Neural cell (in vitro differentiated cells): ENCODE results near the gene FHIT. TPM values are rescaled to one million over a fixed set of nuclear protein-coding genes. Genes with fewer than 3 reads are reported as not detected.

Experiments
- H2AFZ ChIP-seq: fragments of 200-600, 300-800 bp; sonication (generic), shearing (Covaris generic); 2 replicates; pipeline ENCODE4 v1.6.0; 2014; ENCODE audit warnings: low read depth, mild to moderate bottlenecking, antibody characterized with exemption, low read length, moderate library complexity
- H3F3A ChIP-seq: fragments of 200-600 bp; shearing (Covaris generic); 2 replicates; pipeline ENCODE4 v1.6.1; 2016; ENCODE audit warnings: mild to moderate bottlenecking, moderate library complexity, mixed read lengths, antibody characterized with exemption, low read length; ENCODE audit not compliant: insufficient read depth, poor library complexity, severe bottlenecking
- H3K27ac ChIP-seq: fragments of 200-600, 300-800 bp; sonication (generic), shearing (Covaris generic); 2 replicates; pipeline ENCODE4 v1.5.1; 2014; ENCODE audit warnings: mild to moderate bottlenecking, low read length, moderate library complexity
- H3K27me3 ChIP-seq: fragments of 300-800, 200-600 bp; sonication (generic), shearing (Covaris generic); 2 replicates; pipeline ENCODE4 v1.6.0; 2014; ENCODE audit warnings: mild to moderate bottlenecking, low read depth, low read length, moderate library complexity; ENCODE audit not compliant: insufficient read depth
- H3K36me3 ChIP-seq: fragments of 300-800, 200-600 bp; sonication (generic), shearing (Covaris generic); 2 replicates; pipeline ENCODE4 v1.5.1; 2014; ENCODE audit warnings: mild to moderate bottlenecking, antibody characterized with exemption, low read length, moderate library complexity; ENCODE audit not compliant: insufficient read depth
- H3K4me2 ChIP-seq: fragments of 300-800, 200-600 bp; sonication (generic), shearing (Covaris generic); 2 replicates; pipeline ENCODE4 v1.6.0; 2014; ENCODE audit warnings: mild to moderate bottlenecking, low read length
- H3K4me3 ChIP-seq: fragments of 300-800, 200-600 bp; sonication (generic), shearing (Covaris generic); 2 replicates; pipeline ENCODE4 v1.5.1; 2014; ENCODE audit warnings: mild to moderate bottlenecking, low read length, moderate library complexity
- H3K79me2 ChIP-seq: fragments of 200-600 bp; shearing (Covaris generic); replicated peaks from 2 replicates; pipeline ENCODE4 v1.6.0; 2014; ENCODE audit warnings: mild to moderate bottlenecking, low read length, moderate library complexity; ENCODE audit not compliant: insufficient read depth
- H3K9ac ChIP-seq: fragments of 300-800, 200-600 bp; sonication (generic), shearing (Covaris generic); 2 replicates; pipeline ENCODE4 v1.6.1; 2016; ENCODE audit warnings: mild to moderate bottlenecking, low read length, mixed read lengths
- H3K9me2 ChIP-seq: fragments of 200-600 bp; shearing (Covaris generic); 2 replicates; pipeline ENCODE4 v1.6.1; 2016; ENCODE audit warnings: mild to moderate bottlenecking, low read length, mixed read lengths; ENCODE audit not compliant: insufficient read depth
- H3K9me3 ChIP-seq: fragments of 200-600, 300-800 bp; sonication (generic), shearing (Covaris generic); 2 replicates; pipeline ENCODE4 v1.6.1; 2016; ENCODE audit warnings: mild to moderate bottlenecking, mixed run types, low read length, moderate library complexity, mixed read lengths
- H4K20me1 ChIP-seq: fragments of 200-600 bp; shearing (Covaris generic); 2 replicates; pipeline ENCODE4 v1.6.1; 2016; ENCODE audit warnings: mild to moderate bottlenecking, mixed run types; ENCODE audit not compliant: insufficient read depth
- CTCF ChIP-seq: fragments of 450-650 bp; IDR thresholded peaks from 2 replicates; pipeline ENCODE4 v1.5.1; 2014; ENCODE audit warnings: antibody characterized with exemption, mild to moderate bottlenecking, moderate library complexity; ENCODE audit not compliant: poor library complexity, severe bottlenecking
- EP300 ChIP-seq: fragments of 450-650 bp; conservative IDR thresholded peaks from 2 replicates; pipeline ENCODE4 v1.6.1; 2014; ENCODE audit warnings: antibody characterized with exemption, mild to moderate bottlenecking, moderate library complexity; ENCODE audit not compliant: poor library complexity, severe bottlenecking
- EZH2 ChIP-seq: fragments of 200-600, 300-800 bp; shearing (Covaris generic), sonication (generic); IDR thresholded peaks from 2 replicates; pipeline ENCODE4 v1.6.1; 2014; ENCODE audit warnings: antibody characterized with exemption, low read length, borderline replicate concordance, mild to moderate bottlenecking; ENCODE audit not compliant: insufficient read depth, poor library complexity, severe bottlenecking
- MXI1 ChIP-seq: fragments of 450-650 bp; conservative IDR thresholded peaks from 2 replicates; pipeline ENCODE4 v1.6.1; 2014; ENCODE audit warnings: antibody characterized with exemption, mild to moderate bottlenecking; ENCODE audit not compliant: poor library complexity, severe bottlenecking
- POLR2AphosphoS5 ChIP-seq: IDR thresholded peaks from 2 replicates; pipeline ENCODE4 v1.6.1; 2012
- RAD21 ChIP-seq: fragments of 450-650 bp; conservative IDR thresholded peaks from 2 replicates; pipeline ENCODE4 v1.6.1; 2014; ENCODE audit warnings: antibody characterized with exemption, mild to moderate bottlenecking, moderate library complexity
- REST ChIP-seq: IDR thresholded peaks from 2 replicates; pipeline ENCODE4 v1.6.1; 2012; ENCODE audit warnings: borderline replicate concordance
- SMC3 ChIP-seq: fragments of 450-650 bp; conservative IDR thresholded peaks from 2 replicates; pipeline ENCODE4 v1.6.1; 2014; ENCODE audit warnings: antibody characterized with exemption, mild to moderate bottlenecking, moderate library complexity; ENCODE audit not compliant: poor library complexity
- TAF1 ChIP-seq: IDR thresholded peaks from 2 replicates; pipeline ENCODE4 v1.6.1; 2012; ENCODE audit warnings: low read depth
- polyA plus RNA-seq: library from polyadenylated mRNA; depleted of rRNA; stranded (reverse); fragments of >200 nt; gene quantifications from 2 replicates; pipeline ENCODE4 v1.2.3, GENCODE V29; 2014

FHIT gene
- polyA plus RNA-seq, 1 donor from 2014 or later: not detected

GRCh38 chr3:60501314-60501713 is 749.9 kb downstream of the FHIT start:
- Histone ChIP-seq H3K36me3 (no peaks in the 10 kb centered on the region), H3K27me3 (no peaks in the 10 kb centered on the region), H2AFZ (no peak overlapping the region), H3K4me3 (no peak overlapping the region), H3F3A (no peaks in the 10 kb centered on the region), H3K79me2 (no peaks in the 10 kb centered on the region), H3K4me2 (no peak overlapping the region), H3K9ac (no peak overlapping the region), H3K9me2 (no peaks in the 10 kb centered on the region), H3K27ac (no peak overlapping the region), H4K20me1 (no peaks in the 10 kb centered on the region), H3K9me3 (no peaks in the 10 kb centered on the region)
- TF ChIP-seq CTCF: no peak
- TF ChIP-seq EZH2: no peak
- no peak for TF ChIP-seq SMC3
- no peak for TF ChIP-seq REST
- TF ChIP-seq TAF1: no peak
- TF ChIP-seq RAD21: no peak
- no peak for TF ChIP-seq EP300
- no peak for TF ChIP-seq POLR2AphosphoS5
- TF ChIP-seq MXI1: no peak

GRCh38 chr3:60497902-60498301 is 753.4 kb downstream of the FHIT start:
- Histone ChIP-seq H4K20me1 (no peaks in the 10 kb centered on the region), H3K9me3 (no peaks in the 10 kb centered on the region), H3K4me2 (no peak overlapping the region), H3F3A (no peaks in the 10 kb centered on the region), H3K79me2 (no peaks in the 10 kb centered on the region), H3K4me3 (no peak overlapping the region), H3K9me2 (no peaks in the 10 kb centered on the region), H3K27ac (no peak overlapping the region), H2AFZ (no peak overlapping the region), H3K27me3 (no peaks in the 10 kb centered on the region), H3K36me3 (no peaks in the 10 kb centered on the region), H3K9ac (no peak overlapping the region)
- TF ChIP-seq EZH2: no peak
- no peak for TF ChIP-seq EP300
- TF ChIP-seq SMC3: no peak
- no peak for TF ChIP-seq POLR2AphosphoS5
